SH-SY5Y (cell line): ENCODE measurements around the gene C1orf116.

Experiments
- GATA2 ChIP-seq: IDR thresholded peaks from 2 replicates; pipeline ENCODE4 v1.6.1; 2011; ENCODE audit warnings: mild to moderate bottlenecking, low read depth, low read length
- GATA3 ChIP-seq: IDR thresholded peaks from 2 replicates; pipeline ENCODE4 v1.6.1; 2011; ENCODE audit warnings: low read depth, mild to moderate bottlenecking, low read length, moderate library complexity

Gene C1orf116

GRCh38 chr1:207051191-207051943 is 18.8 kb upstream of the C1orf116 start, which contains the start of gene YOD1:
Gene YOD1, minus strand, starts transcription at chr1:207051208. Its CDS starts 178 bp downstream, at chr1:207051030.
- TF ChIP-seq GATA3, result no peak
- TF ChIP-seq GATA2, result no peak

DNA sequence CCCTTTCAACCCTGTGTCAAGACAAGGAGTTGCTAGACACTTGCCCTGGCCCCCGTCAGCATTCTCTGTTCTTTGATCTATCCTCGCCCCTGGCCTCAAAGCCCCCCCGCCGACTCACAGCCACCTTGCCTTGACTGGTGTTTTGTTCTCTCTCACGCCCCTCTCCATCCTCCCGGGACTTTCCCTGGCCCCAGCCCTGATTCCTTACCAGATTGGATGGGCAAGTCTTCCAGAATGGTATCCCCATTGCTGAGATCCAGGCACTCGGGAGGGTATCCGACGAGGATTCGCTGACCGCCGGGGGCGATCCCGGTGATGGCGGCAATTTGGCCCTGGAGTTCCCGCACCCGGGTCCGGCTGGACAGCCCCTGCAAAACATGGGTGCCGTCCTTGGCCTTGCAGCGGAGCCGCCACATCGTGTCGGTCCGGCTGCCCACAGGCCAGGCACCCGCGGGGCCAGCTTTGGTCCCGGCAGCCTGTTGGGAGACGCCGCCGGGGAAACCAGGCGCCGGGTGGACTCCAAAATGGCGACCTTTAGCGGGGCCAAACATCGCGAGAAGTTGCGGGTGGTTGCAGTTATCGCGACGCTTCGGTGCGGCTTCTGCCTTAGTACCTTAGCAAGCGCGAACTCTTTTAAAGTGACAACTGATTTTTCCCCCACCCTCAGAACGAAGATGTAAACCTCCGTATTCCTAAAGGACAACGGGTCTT is 18.1 kb upstream of the C1orf116 start:
- TF ChIP-seq GATA3 (no peak), GATA2 (no peak)

DNA sequence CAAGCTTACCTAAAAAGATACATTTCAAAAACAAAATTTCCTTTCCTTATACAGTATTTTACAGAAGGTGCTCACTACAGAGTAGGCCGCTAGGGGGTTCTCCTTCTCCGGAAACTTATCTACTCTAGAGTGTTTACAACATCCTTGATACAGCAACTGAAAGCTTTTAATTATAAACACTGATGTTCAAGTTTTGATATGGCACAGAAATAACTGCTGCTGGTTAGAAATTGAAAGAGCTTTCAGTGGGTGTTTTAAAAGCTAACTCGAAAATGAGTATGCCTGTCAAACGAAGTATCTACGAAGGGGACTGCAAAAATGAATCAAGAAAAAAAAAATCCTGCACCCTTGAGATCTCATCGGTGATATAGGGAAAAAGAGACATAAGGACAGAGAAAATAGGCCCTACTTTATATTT is 17.4 kb upstream of the C1orf116 start:
- TF ChIP-seq GATA3 (no peak), GATA2 (no peak)

DNA sequence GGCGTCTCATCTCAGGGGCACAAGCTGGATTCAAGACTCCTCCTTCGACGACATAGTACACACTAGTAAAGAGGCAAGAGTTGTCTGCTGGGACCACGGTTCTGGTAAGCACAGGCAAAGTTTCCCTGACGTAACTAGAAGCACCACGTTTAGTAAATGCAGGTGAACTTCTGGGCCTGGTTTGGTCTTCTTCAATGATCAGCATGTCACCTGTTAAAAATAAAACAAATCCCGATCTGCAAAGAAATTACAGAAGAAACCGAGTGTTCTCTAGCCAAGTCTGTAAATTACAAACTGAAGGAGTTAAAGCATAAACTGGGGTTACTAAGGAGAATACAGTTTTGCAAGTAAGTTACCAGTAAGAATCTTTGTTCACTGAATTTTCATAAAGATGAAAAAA is 17.0 kb upstream of the C1orf116 start:
- TF ChIP-seq GATA3, result no peak
- TF ChIP-seq GATA2, result no peak

GRCh38 chr1:207049054-207049453 is 16.5 kb upstream of the C1orf116 start:
- no peak for TF ChIP-seq GATA3
- TF ChIP-seq GATA2, result no peak

- no peak for TF ChIP-seq GATA3
- TF ChIP-seq GATA2, result no peak
These were observed 15.5 kb upstream of the C1orf116 start for GRCh38 chr1:207048041-207048440.

DNA sequence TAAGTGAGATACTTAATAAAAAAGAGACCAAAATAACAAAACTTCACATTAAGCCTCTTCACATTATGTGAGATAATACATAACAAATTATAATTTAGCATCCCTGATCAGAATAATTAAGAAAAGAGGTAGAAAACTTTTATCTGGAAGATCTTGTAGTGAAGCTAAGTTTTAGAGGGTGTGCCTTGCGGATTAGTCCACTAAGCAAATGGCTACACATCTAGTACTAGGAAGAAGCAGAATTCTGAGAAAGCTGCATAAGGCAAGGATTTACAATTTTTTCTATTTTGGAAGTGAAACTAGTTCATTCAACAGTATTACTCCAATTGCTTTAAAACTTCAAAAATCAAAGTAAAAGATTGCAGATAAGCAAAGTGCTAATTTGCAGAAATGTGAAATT is 14.9 kb upstream of the C1orf116 start:
- no peak for TF ChIP-seq GATA2
- TF ChIP-seq GATA3, result no peak

- no peak for TF ChIP-seq GATA3
These were observed 12.9 kb upstream of the C1orf116 start for GRCh38 chr1:207045453-207045852.

DNA sequence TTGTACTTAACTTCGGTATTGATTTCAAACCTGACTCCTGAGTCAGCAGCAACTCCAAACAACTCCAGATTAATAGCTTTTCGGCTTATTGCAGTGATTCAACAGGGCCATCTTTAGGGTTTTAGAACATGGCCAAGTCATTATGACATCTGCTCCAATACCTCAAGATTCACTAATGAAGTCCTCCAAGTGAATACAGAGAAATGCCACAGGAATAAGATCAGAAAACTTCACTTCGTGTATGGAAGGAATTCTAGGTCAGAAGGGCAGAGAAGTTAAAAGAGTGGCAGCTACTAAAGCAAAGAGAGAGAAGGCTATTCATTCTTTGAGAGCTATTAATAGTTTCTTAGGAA is 7.6 kb upstream of the C1orf116 start:
- TF ChIP-seq GATA2, result no peak
- no peak for TF ChIP-seq GATA3

GRCh38 chr1:207039380-207040180 is 7.0 kb upstream of the C1orf116 start:
- no peak for TF ChIP-seq GATA2
- TF ChIP-seq GATA3, result no peak

DNA sequence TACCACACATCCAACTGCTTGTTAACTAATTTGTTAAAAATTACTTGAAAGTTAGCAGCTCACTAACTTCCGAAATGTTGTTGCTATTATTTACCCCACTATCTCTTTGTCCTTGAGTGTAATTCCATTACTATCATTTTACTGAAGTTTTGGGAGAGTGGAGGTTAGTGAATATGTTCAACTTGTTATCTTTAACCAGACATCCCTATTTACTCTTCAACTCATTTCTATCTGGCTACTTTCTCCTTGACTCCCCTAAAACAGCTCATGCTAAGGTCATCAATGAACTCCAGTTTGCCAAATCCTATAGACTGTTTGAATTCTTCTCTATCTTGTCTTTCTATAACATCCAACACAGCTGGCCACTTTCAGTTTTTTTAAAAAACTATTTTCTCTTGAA is 4.3 kb upstream of the C1orf116 start:
- TF ChIP-seq GATA2 (no peak), GATA3 (no peak)

DNA sequence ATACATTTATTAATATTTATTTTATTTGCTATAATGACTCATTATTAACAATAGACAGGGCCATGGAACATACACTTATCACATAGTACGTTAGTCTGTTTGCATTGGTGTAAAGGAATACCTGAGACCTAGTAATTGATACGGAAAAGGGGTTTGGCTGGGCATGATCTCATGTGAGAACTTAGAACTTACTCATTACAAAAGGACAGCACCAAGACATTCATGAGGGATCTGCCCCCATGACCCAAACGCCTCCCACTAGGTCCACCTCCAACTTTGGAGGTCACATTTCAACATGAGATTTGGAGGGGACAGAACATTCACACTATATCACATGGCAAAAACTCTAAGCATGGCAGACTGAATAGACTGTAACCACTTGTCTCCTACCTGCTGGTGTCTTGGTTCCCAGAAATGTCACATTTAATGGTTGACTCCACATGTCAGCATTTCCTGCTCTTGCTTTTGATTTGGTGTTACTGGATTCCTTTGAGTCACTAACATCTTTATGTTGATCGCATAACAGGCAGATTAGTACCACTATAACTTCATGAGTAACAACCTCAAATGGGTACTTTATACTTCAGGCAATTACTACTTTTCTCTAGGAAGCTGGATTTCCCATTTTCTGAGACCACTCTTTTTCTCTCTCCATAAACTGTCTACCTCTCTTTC is 3.5 kb upstream of the C1orf116 start:
- TF ChIP-seq GATA2 (no peak), GATA3 (no peak)

DNA sequence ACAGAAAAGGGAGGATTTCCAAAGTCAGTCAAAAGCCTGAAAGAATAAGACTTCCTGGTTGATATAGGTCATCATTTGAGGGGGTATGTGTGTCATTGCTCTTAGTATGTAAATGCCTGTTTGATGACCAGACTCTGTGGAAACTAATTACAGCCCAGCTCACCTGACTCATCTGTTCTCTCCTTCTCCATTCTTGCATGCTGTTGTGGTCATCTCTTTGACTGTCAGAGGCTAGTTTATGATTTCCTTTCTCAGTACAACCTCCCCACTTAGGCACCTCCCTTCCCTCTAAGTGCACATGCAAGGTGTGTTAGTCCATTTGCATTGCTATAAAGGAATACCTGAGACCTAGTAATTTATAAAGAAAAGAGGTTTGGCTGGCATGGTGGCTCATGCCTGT is 2.4 kb upstream of the C1orf116 start:
- no peak for TF ChIP-seq GATA2
- TF ChIP-seq GATA3, result no peak

GRCh38 chr1:207034208-207034607 is 1.7 kb upstream of the C1orf116 start:
- TF ChIP-seq GATA3, result no peak
